B cell (primary cell): ENCODE results near the gene NRM. TPM values are rescaled to one million over a fixed set of nuclear protein-coding genes. Genes with fewer than 3 reads are reported as not detected.

Experiments
- ATAC-seq: fragments of 200-7000 bp; cut with Tn5 transposase; one replicate; pipeline ENCODE4 v1.10.0; 2021; ENCODE audit warnings: low read depth, mild to moderate bottlenecking, moderate number of reproducible peaks, moderate library complexity
- CTCF ChIA-PET: fragments of 350-600 bp; sonication (Branson Sonifier 250); formaldehyde crosslinking; loops from one replicate; lab custom pipeline; 2021; ENCODE audit warnings: antibody characterized with exemption, inconsistent platforms; lab: Charles Lee
- POLR2A ChIA-PET: fragments of 350-600 bp; sonication (Branson Sonifier 250); formaldehyde crosslinking; loops from one replicate; lab custom pipeline; 2021; ENCODE audit warnings: antibody characterized with exemption; lab: Charles Lee
- DNase-seq: peaks from one replicate; pipeline ENCODE4 v3.0.0; 2013
- H2AFZ ChIP-seq: 2 replicates; pipeline ENCODE4 v1.6.1; 2012; ENCODE audit warnings: mild to moderate bottlenecking, low read depth, low read length; ENCODE audit not compliant: insufficient read depth, poor library complexity, severe bottlenecking
- H3K27ac ChIP-seq, 2 donors: 1 replicate in 1 of 2; 2 replicates in 1 of 2; pipeline ENCODE4 v1.5.1; 2012 to 2013; ENCODE audit warnings: low read length in 2 of 2, mild to moderate bottlenecking in 2 of 2, moderate library complexity in 1 of 2
- H3K27me3 ChIP-seq, 4 experiments: fragments of 200-600 bp in 1 of 4; sonication (generic) in 1 of 4; replicated peaks in 1 of 4; 1 replicate in 2 of 4; 2 replicates in 2 of 4; pipeline versions ENCODE4 v1.6.1 to v1.7.0; 2013 to 2016; ENCODE audit warnings: low read length in 3 of 4, mild to moderate bottlenecking in 2 of 4, mixed read lengths in 1 of 4, moderate library complexity in 1 of 4; ENCODE audit not compliant: insufficient read depth in 4 of 4, control insufficient read depth in 3 of 4; ENCODE audit errors: control extremely low read depth in 1 of 4
- H3K36me3 ChIP-seq, 2 experiments: replicated peaks in 1 of 2; 1 replicate in 1 of 2; 2 replicates in 1 of 2; pipeline versions ENCODE4 v1.6.1 to v1.7.1; 2013; ENCODE audit warnings: low read length in 1 of 2; ENCODE audit not compliant: insufficient read depth in 2 of 2, control insufficient read depth in 1 of 2; ENCODE audit errors: control extremely low read depth in 1 of 2, extremely low read depth in 1 of 2
- H3K4me1 ChIP-seq, 2 donors: fragments of 200-600 bp in 1 of 2; sonication (generic) in 1 of 2; 1 replicate in 1 of 2; 2 replicates in 1 of 2; pipeline versions ENCODE4 v1.5.1 to v1.6.1; 2013 to 2017; ENCODE audit warnings: low read length in 2 of 2; ENCODE audit not compliant: control insufficient read depth in 2 of 2, insufficient read depth in 2 of 2
- H3K4me2 ChIP-seq: replicated peaks from 2 replicates; pipeline ENCODE3; 2012; ENCODE audit warnings: mild to moderate bottlenecking, low read depth, low read length; ENCODE audit not compliant: poor library complexity, severe bottlenecking
- H3K4me3 ChIP-seq, 5 experiments: fragments of 200-600 bp in 1 of 5; sonication (generic) in 1 of 5; 1 replicate in 3 of 5; 2 replicates in 2 of 5; pipeline versions ENCODE4 v1.5.1 to v1.7.0; 2011 to 2016; ENCODE audit warnings: low read length in 4 of 5, mild to moderate bottlenecking in 4 of 5, low read depth in 2 of 5, control low read depth in 1 of 5, moderate library complexity in 1 of 5; ENCODE audit not compliant: insufficient read depth in 1 of 5; ENCODE audit errors: control extremely low read depth in 1 of 5, extremely low read depth in 1 of 5
- H3K79me2 ChIP-seq: fragments of 200-600 bp; sonication (generic); one replicate; pipeline ENCODE4 v1.6.0; 2016; ENCODE audit warnings: low read length; ENCODE audit not compliant: control insufficient read depth, insufficient read depth
- H3K9ac ChIP-seq: fragments of 200-600 bp; sonication (generic); 2 replicates; pipeline ENCODE4 v1.6.1; 2017; ENCODE audit warnings: mild to moderate bottlenecking, low read length, moderate library complexity
- H3K9me3 ChIP-seq, 3 donors: one replicate each; pipeline versions ENCODE4 v1.6.1 to v1.7.1; 2013; ENCODE audit warnings: low read length in 2 of 3; ENCODE audit not compliant: control insufficient read depth in 2 of 3, insufficient read depth in 1 of 3; ENCODE audit errors: control extremely low read depth in 1 of 3
- H4K20me1 ChIP-seq: 2 replicates; pipeline ENCODE4 v1.6.0; 2012; ENCODE audit warnings: mild to moderate bottlenecking, low read length; ENCODE audit not compliant: insufficient read depth, control insufficient read depth, poor library complexity, severe bottlenecking
- H3K27ac Mint-ChIP-seq: one replicate; pipeline ENCODE4 v1.8.0; 2021; ENCODE audit warnings: mixed read lengths
- H3K27me3 Mint-ChIP-seq: one replicate; pipeline ENCODE4 v1.8.0; 2021; ENCODE audit warnings: mixed read lengths
- H3K4me1 Mint-ChIP-seq: one replicate; pipeline ENCODE4 v1.8.0; 2021; ENCODE audit warnings: mixed read lengths
- H3K4me3 Mint-ChIP-seq: one replicate; pipeline ENCODE4 v1.8.0; 2021; ENCODE audit warnings: mixed read lengths
- H3K9me3 Mint-ChIP-seq: one replicate; pipeline ENCODE4 v1.8.0; 2022; ENCODE audit warnings: mixed read lengths; ENCODE audit not compliant: insufficient read depth
- CTCF ChIP-seq: fragments of 200-600 bp; IDR thresholded peaks from one replicate; pipeline ENCODE4 v1.8.0; 2022; ENCODE audit warnings: antibody characterized with exemption, mild to moderate bottlenecking
- EZH2 ChIP-seq: IDR thresholded peaks from 2 replicates; pipeline ENCODE4 v1.6.1; 2012; ENCODE audit warnings: borderline replicate concordance, low read depth, mild to moderate bottlenecking, moderate library complexity, low read length; ENCODE audit not compliant: insufficient read depth, poor library complexity, severe bottlenecking
- WGBS: methylation state at CpG from one replicate; pipeline ENCODE4 v1.1.5; 2013; ENCODE audit warnings: missing lambda C conversion rate; ENCODE audit not compliant: insufficient coverage; 5-methylcytosine and 5-hydroxymethylcytosine counted together
- intact Hi-C: fragments of 100-400 bp; cut with micrococcal nuclease; formaldehyde crosslinking; loops from one replicate; pipeline ENCODE4 v1.10.0; 2022
- polyA plus RNA-seq: library from polyadenylated mRNA; depleted of rRNA; stranded (reverse); fragments of >200 nt; gene quantifications from 2 replicates; pipeline ENCODE4 v1.2.3, GENCODE V29; 2012
- total RNA-seq, 2 donors: library from RNA; stranded (reverse); fragments of 120-200 nt in 1 of 2; gene quantifications; 1 replicate in 1 of 2; 2 replicates in 1 of 2; pipeline versions ENCODE4 v1.2.3 to v1.2.4, GENCODE V29; 2013 to 2022

The NRM gene
- total and polyA plus RNA-seq, 2 donors (not counting 1 experiment from before 2014, with no cell fraction given), result 24.9 to 26.0 TPM

- Mint-ChIP-seq H3K4me3 (peak within 1 kb of the TSS; percentile 89), H3K9me3 (no peaks in the 10 kb centered on the region), H3K27ac (peak within 1 kb of the TSS; percentile 95), H3K27me3 (no peaks in the 10 kb centered on the region), H3K4me1 (peaks cover 28% of the 10 kb centered on the region)
- H3K4me2 ChIP-seq, result peak within 1 kb of the TSS; percentile 94
- TF ChIP-seq CTCF (no peak), EZH2 (no peak)
- H3K79me2 ChIP-seq, result peaks cover 28% of the 10 kb centered on the region
- H3K36me3 ChIP-seq, result peaks cover 1 to 15% of the 10 kb centered on the region in 2 experiments
- H3K9me3 ChIP-seq, result no peaks in the 10 kb centered on the region
- DNase-seq, result peak; percentile 95
- H3K4me3 ChIP-seq, result peak within 1 kb of the TSS; percentile 24 to 93 (median 80)
- peaks cover 12 to 21% of the 10 kb centered on the region in 2 donors for H3K4me1 ChIP-seq
- H4K20me1 ChIP-seq, result peaks cover 19% of the 10 kb centered on the region
- H3K9ac ChIP-seq, result peak within 1 kb of the TSS; percentile 94
- WGBS, result 4% methylated on average over 20 of the region's 37 CpGs
- H3K27ac ChIP-seq, result peak within 1 kb of the TSS; percentile 76 to 89
- ChIA-PET POLR2A (interaction anchor here (0.6 to 1.0 kb wide), 5 partner anchors 29 to 997 kb away, joined by 3 to 6 read pairs (median 3); partner anchors contain the start of gene PPP1R10), CTCF (interaction anchor here (1.1 to 1.6 kb wide), 4 partner anchors 29 to 105 kb away, joined by 3 to 7 read pairs (median 4); partner anchors contain the start of gene MRPS18B)
- intact Hi-C loops, result loop anchor here (1.0 kb wide), 5 partner anchors 20 to 90 kb away; partner anchors contain the start of genes ATAT1, DHX16, GNL1 and MRPS18B
- H3K27me3 ChIP-seq, result no peaks in the 10 kb centered on the region
- ATAC-seq, result peak; percentile 77
- H2AFZ ChIP-seq, result peak within 1 kb of the TSS; percentile 99
These were observed 44.1 kb downstream of the NRM start, which contains the start of gene C6orf136 for GRCh38 chr6:30646450-30647241. C6orf136 (plus strand) TSS chr6:30647133; CDS start chr6:30647232, 99 bp downstream.

GRCh38 chr6:30645989-30646388 lies 44.8 kb downstream of the NRM start:
- H3K4me3 Mint-ChIP-seq, result no peak overlapping the region
- Histone ChIP-seq H3K9ac (no peak overlapping the region), H3K27ac (no peak overlapping the region), H3K27me3 (no peaks in the 10 kb centered on the region), H4K20me1 (peaks cover 19% of the 10 kb centered on the region), H3K4me1 (peaks cover 12 to 18% of the 10 kb centered on the region in 2 donors), H3K36me3 (peaks cover 1 to 9% of the 10 kb centered on the region in 2 experiments), H3K79me2 (peaks cover 28% of the 10 kb centered on the region), H2AFZ (no peak overlapping the region), H3K4me3 (no peak overlapping the region), H3K9me3 (no peaks in the 10 kb centered on the region), H3K4me2 (peak overlapping the region; percentile 94)
- no peak for ATAC-seq
- peak overlapping the region; percentile 59 for H3K27ac Mint-ChIP-seq
- no peaks in the 10 kb centered on the region for H3K9me3 Mint-ChIP-seq
- DNase-seq, result no peak
- WGBS, result 82% methylated on average over 1 of the region's 1 CpG
- POLR2A ChIA-PET, result no interaction called here
- TF ChIP-seq CTCF, result no peak
- no peak for TF ChIP-seq EZH2
- intact Hi-C loops, result no loop called here
- H3K27me3 Mint-ChIP-seq, result no peaks in the 10 kb centered on the region
- CTCF ChIA-PET, result interaction anchor here (1.1 to 1.6 kb wide), 5 partner anchors 28 to 164 kb away, joined by 3 to 7 read pairs (median 3); partner anchors contain the start of gene MRPS18B
- H3K4me1 Mint-ChIP-seq, result peaks cover 25% of the 10 kb centered on the region
